Measurements from ENCODE around the gene CCDC78. TPM values are rescaled to one million over a fixed set of nuclear protein-coding genes. Genes with fewer than 3 reads are reported as not detected.
A peak's percentile ranks its signal among the peaks of the same experiment; 100 is the strongest.

CCDC78 gene
- total and polyA plus RNA-seq, 2 of the 13 experiments (the other 11 are each of a cell fraction or from before 2014, with no cell fraction given), result 0.53 to 1.5 TPM

DNA sequence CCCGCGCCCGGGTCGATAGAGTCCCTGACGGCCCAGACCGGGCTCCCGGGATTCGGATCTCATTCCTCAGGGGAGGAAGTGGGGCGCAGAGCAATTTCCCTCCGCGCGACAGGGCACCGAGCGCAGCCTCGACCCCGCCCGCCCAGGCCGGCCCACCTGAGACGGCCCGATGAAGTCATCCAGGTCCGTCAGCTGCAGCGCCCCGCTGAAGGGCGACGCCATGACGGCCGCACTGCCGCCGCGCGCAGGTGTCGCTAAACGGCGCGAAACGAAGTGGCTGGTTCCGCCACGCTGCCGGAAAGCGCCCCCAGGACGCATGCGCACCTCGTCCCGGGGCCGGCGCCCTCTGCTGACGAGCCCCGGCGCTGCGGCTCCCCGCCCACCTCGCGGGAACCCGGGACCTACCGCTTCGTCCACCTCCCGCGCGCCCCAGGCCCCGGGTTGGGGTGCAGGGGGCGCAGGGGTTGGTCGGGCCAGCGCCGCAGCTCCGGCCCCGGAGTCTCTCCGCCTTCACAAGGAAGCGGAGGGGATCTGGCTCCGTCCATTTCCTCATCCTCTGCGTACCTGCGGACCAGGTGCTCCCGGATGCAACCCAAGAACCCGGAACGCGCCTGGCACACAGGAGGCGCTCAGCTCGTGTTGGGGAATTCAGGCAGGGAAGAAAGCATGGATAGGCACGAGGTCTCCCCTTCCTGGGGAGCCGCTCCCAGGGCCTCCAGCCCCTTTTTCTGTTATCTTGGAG is 14.7 kb upstream of the CCDC78 start, which contains the start of gene CIAO3 (continued):
- TF ChIP-seq ZHX1 (CRISPR knock-in tag; IDR thresholded peaks at IDR 0.05; ENCODE audit: low read depth), result peak; percentile 86; the same call in 1 of the 2 replicates
- TF ChIP-seq ETS1 (CRISPR knock-in tag; IDR thresholded peaks at IDR 0.05), result no peak
- TF ChIP-seq ZNF263 (CRISPR knock-in tag; IDR thresholded peaks at IDR 0.05), result peak; percentile 65
- TF ChIP-seq PCBP1 (IDR thresholded peaks at IDR 0.05; ENCODE audit: borderline replicate concordance, low read depth, low read length), result peak; percentile 48; the same call in 1 of the 2 replicates
- peak; percentile 73; the same call in 1 of the 2 replicates for TF ChIP-seq REPIN1 (CRISPR knock-in tag; IDR thresholded peaks at IDR 0.05; ENCODE audit: borderline replicate concordance, low read depth)
- peak; percentile 82 for TF ChIP-seq NR2C2 (CRISPR knock-in tag; IDR thresholded peaks at IDR 0.05; ENCODE audit: borderline replicate concordance)
- TF ChIP-seq MED8 (CRISPR knock-in tag; IDR thresholded peaks at IDR 0.05; ENCODE audit: insufficient replicate concordance), result no peak
- TF ChIP-seq ZNF572 (CRISPR knock-in tag; IDR thresholded peaks at IDR 0.05), result no peak
- TF ChIP-seq ZNF17 (CRISPR knock-in tag; IDR thresholded peaks at IDR 0.05), result no peak
- TF ChIP-seq WIZ (CRISPR knock-in tag; IDR thresholded peaks at IDR 0.05), result no peak
- 0 out of 2 replicates have a peak, but pooled peaks have one; percentile 36 for TF ChIP-seq ZFP36L1 (CRISPR knock-in tag; IDR thresholded peaks at IDR 0.05)
